Measurements from ENCODE around the gene RUSC1. TPM values are rescaled to one million over a fixed set of nuclear protein-coding genes. Genes with fewer than 3 reads are reported as not detected.
A peak's percentile ranks its signal among the peaks of the same experiment; 100 is the strongest.

RUSC1 gene
- total and polyA plus RNA-seq, 2 donors (not counting 1 experiment from before 2014, with no cell fraction given) = 19.3 to 20.3 TPM

DNA sequence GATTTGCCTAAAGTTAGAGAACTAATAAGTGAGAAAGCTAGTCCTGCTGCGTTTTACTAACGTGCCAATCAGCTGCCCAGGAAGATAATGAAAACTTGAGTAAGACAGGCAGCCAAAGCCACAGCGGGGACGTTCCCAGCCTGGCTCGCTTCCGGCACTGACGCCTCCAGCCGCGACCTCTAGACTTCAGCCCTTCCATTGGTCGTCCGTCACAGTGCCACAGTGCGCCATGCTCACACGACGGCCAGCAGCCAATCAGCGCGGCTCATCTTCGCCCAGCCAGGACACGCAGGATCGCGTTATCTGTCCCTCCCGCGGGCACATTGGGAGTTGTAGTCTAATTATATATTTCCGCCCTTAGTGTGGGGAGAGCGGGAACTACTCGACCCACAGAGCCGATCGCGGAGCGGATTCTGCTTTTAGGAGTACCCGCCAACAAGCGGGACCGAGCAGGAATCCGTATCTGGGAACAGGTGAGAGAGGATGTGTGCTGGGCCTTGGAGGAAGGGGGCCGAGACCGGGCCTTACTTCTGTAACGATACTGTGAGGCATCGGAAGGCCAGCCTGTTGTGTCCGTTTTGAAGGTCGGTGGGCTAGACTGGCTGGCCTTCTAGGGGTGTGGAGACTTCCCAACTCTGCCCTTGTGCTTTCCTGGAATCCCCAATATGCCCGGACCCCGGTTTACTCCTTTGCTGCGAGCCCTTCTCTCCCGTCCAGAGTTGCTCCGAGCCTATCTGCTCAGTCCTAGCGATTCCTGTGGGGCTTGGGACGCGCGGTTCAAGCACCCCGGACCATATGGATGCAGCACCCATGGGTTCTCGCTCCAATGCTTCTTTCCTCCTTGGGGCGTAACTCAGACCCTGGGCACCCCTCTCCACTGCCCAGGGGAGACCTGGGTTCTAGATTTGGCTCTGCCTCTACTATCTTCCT is 11.9 kb upstream of the RUSC1 start, which contains the start of gene FDPS:
Gene FDPS (plus strand): TSS at position 374 of the 930 bp plus-strand sequence. CDS start 924 bp downstream, outside the sequence.
- peak within 1 kb of the TSS; percentile 95 for H3K9ac ChIP-seq (ENCODE audit: low read length)
- no peaks in the 10 kb centered on the region for H4K20me1 ChIP-seq (ENCODE audit: control insufficient read depth, insufficient read depth, low read length, poor library complexity, severe bottlenecking)
- DNase-seq (peak; percentile 99), ATAC-seq (ENCODE audit: low read depth) (peak; percentile 99)
- Mint-ChIP-seq H3K27ac (peak within 1 kb of the TSS; percentile 93), H3K27me3 (no peaks in the 10 kb centered on the region), H3K4me1 (peaks cover 27% of the 10 kb centered on the region), H3K4me3 (peak within 1 kb of the TSS; percentile 93), H3K9me3 (ENCODE audit: insufficient read depth) (no peaks in the 10 kb centered on the region)
- H3K27ac ChIP-seq (ENCODE audit: low read length in 2 of 2) = peak within 1 kb of the TSS; percentile 91 to 94
- H3K79me2 ChIP-seq (ENCODE audit: control insufficient read depth, insufficient read depth, low read length) = peaks cover 37% of the 10 kb centered on the region
- peak within 1 kb of the TSS; percentile 62 to 100 (median 88) for H3K4me3 ChIP-seq (ENCODE audit: control extremely low read depth in 1 of 5, extremely low read depth in 1 of 5, insufficient read depth in 1 of 5, low read depth in 2 of 5, low read length in 4 of 5)
- H3K27me3 ChIP-seq (replicated peaks in 1 of 4; ENCODE audit: control extremely low read depth in 1 of 4, control insufficient read depth in 3 of 4, insufficient read depth in 4 of 4, low read length in 3 of 4) = no peaks in the 10 kb centered on the region
- ChIA-PET CTCF (interaction anchor here (0.7 to 5.0 kb wide), 7 partner anchors 12 to 610 kb away, joined by 3 to 46 read pairs (median 6); partner anchors contain the start of genes CLK2, RUSC1 and SCAMP3), POLR2A (interaction anchor here (0.7 to 1.4 kb wide), 5 partner anchors 15 to 674 kb away, joined by 3 to 4 read pairs (median 3); partner anchors contain the start of genes CLK2 and SCAMP3)
- no peaks in the 10 kb centered on the region for H3K36me3 ChIP-seq (replicated peaks in 1 of 2; ENCODE audit: control extremely low read depth in 1 of 2, control insufficient read depth in 1 of 2, extremely low read depth in 1 of 2, insufficient read depth in 2 of 2, low read length in 1 of 2)
- WGBS (ENCODE audit: insufficient coverage) = 0% methylated on average over 51 of the region's 51 CpGs
- peaks cover 10 to 23% of the 10 kb centered on the region in 2 donors for H3K4me1 ChIP-seq (ENCODE audit: control insufficient read depth in 2 of 2, insufficient read depth in 2 of 2, low read length in 2 of 2)
- peak within 1 kb of the TSS; percentile 91 for H2AFZ ChIP-seq (ENCODE audit: insufficient read depth, low read depth, low read length, poor library complexity, severe bottlenecking)
- intact Hi-C loops (cut with micrococcal nuclease) = loop anchor here (1.0 to 5.0 kb wide), 6 partner anchors 15 to 549 kb away; partner anchors contain the start of genes CLK2, DAP3, GON4L and HCN3
- no peak for TF ChIP-seq EZH2 (IDR thresholded peaks at IDR 0.05; ENCODE audit: borderline replicate concordance, insufficient read depth, low read depth, low read length, poor library complexity, severe bottlenecking)
- no peak for TF ChIP-seq CTCF (IDR thresholded peaks at IDR 0.05)
- H3K4me2 ChIP-seq (replicated peaks; ENCODE audit: low read depth, low read length, poor library complexity, severe bottlenecking) = peak within 1 kb of the TSS; percentile 95
- peaks cover 0 to 2% (median 0%) of the 10 kb centered on the region in 3 donors for H3K9me3 ChIP-seq (ENCODE audit: control extremely low read depth in 1 of 3, control insufficient read depth in 2 of 3, insufficient read depth in 1 of 3, low read length in 2 of 3)
